ENCODE results near the gene F13A1. TPM values are rescaled to one million over a fixed set of nuclear protein-coding genes. Genes with fewer than 3 reads are reported as not detected.

Gene F13A1
- total RNA-seq, 4 donors from 2014 or later, result 0.87 to 104 (median 37.3) TPM

GRCh38 chr6:6154335-6154734 lies 166.1 kb downstream of the F13A1 start:
- H3K27me3 ChIP-seq, result peaks cover 0 to 13% (median 0%) of the 10 kb centered on the region in 4 donors
- no peak overlapping the region for H3K27ac ChIP-seq
- DNase-seq, result no peak
- H3K36me3 ChIP-seq, result no peaks in the 10 kb centered on the region
- H3K9me3 ChIP-seq, result no peaks in the 10 kb centered on the region
- H3K4me3 ChIP-seq, result no peak overlapping the region
- H3K4me1 ChIP-seq, result no peaks in the 10 kb centered on the region
- intact Hi-C loops (cut with DNase I), result no loop called here
- TF ChIP-seq POLR2A (IDR thresholded peaks at IDR 0.05) (no peak), CTCF (IDR thresholded peaks at IDR 0.05) (no peak)
- WGBS, 2 donors, result 81 to 95% methylated on average over 3 of the region's 3 CpGs

GRCh38 chr6:6152060-6152459 lies 168.4 kb downstream of the F13A1 start:
- TF ChIP-seq CTCF (IDR thresholded peaks at IDR 0.05), result no peak
- no peak for TF ChIP-seq POLR2A (IDR thresholded peaks at IDR 0.05)
- Histone ChIP-seq H3K9me3 (no peaks in the 10 kb centered on the region), H3K27ac (no peak overlapping the region), H3K27me3 (peaks cover 0 to 13% (median 0%) of the 10 kb centered on the region in 4 donors), H3K4me3 (no peak overlapping the region), H3K4me1 (no peaks in the 10 kb centered on the region), H3K36me3 (no peaks in the 10 kb centered on the region)
- 33 to 38% methylated on average over 6 of the region's 6 CpGs for WGBS, 2 donors
- intact Hi-C loops (cut with DNase I), result no loop called here
- no peak for DNase-seq

GRCh38 chr6:6148192-6148815 lies 172.2 kb downstream of the F13A1 start:
- intact Hi-C loops (cut with DNase I), result no loop called here
- 69 to 71% methylated on average over 7 of the region's 7 CpGs for WGBS, 2 donors
- no peak for TF ChIP-seq CTCF (IDR thresholded peaks at IDR 0.05)
- no peak for TF ChIP-seq POLR2A (IDR thresholded peaks at IDR 0.05)

GRCh38 chr6:6131492-6132109 lies 188.9 kb downstream of the F13A1 start:
- Histone ChIP-seq H3K27ac (no peak overlapping the region), H3K4me1 (no peaks in the 10 kb centered on the region), H3K4me3 (no peak overlapping the region), H3K27me3 (no peaks in the 10 kb centered on the region), H3K36me3 (no peaks in the 10 kb centered on the region), H3K9me3 (no peaks in the 10 kb centered on the region)
- 47% methylated on average over 4 of the region's 4 CpGs for WGBS, 2 donors
- intact Hi-C loops (cut with DNase I), result no loop called here
- TF ChIP-seq POLR2A (IDR thresholded peaks at IDR 0.05), result no peak
- peak in 2 of 6 experiments; percentile 24 to 43 for TF ChIP-seq CTCF (IDR thresholded peaks at IDR 0.05)
- DNase-seq, result no peak

More at GRCh38 chr6:6148192-6148815, 172.2 kb downstream of the F13A1 start:
- peaks cover 0 to 13% (median 0%) of the 10 kb centered on the region in 4 donors for H3K27me3 ChIP-seq
- H3K27ac ChIP-seq, result no peak overlapping the region
- DNase-seq, result no peak
- H3K4me3 ChIP-seq, result no peak overlapping the region
- no peaks in the 10 kb centered on the region for H3K4me1 ChIP-seq
- no peaks in the 10 kb centered on the region for H3K9me3 ChIP-seq
- H3K36me3 ChIP-seq, result no peaks in the 10 kb centered on the region

- WGBS, 2 donors, result 82 to 84% methylated on average over 3 of the region's 3 CpGs
Observed at GRCh38 chr6:6125495-6125894, 195.0 kb downstream of the F13A1 start.

More at GRCh38 chr6:6125495-6125894, 195.0 kb downstream of the F13A1 start:
- no peak for DNase-seq
- no peaks in the 10 kb centered on the region for H3K9me3 ChIP-seq
- intact Hi-C loops (cut with DNase I), result no loop called here
- H3K4me1 ChIP-seq, result no peaks in the 10 kb centered on the region
- TF ChIP-seq POLR2A (IDR thresholded peaks at IDR 0.05), result no peak
- no peak for TF ChIP-seq CTCF (IDR thresholded peaks at IDR 0.05)
- no peaks in the 10 kb centered on the region for H3K27me3 ChIP-seq
- H3K36me3 ChIP-seq, result no peaks in the 10 kb centered on the region
- no peak overlapping the region for H3K4me3 ChIP-seq
- no peak overlapping the region for H3K27ac ChIP-seq
